Stimulated activated CD4-positive, alpha-beta T cell treated with anti-CD3 and anti-CD28 coated beads, TNF-alpha, amount 100 ng/mL, for 24 hours (primary cell): ENCODE results near the gene RSPH1.
"Not testable (repeated sequence)": the region's sequence is repeated elsewhere in the genome, so short reads cannot be mapped to it uniquely, and the experiment has no call there.

Experiments used
- DNase-seq, 3 experiments: peaks; one replicate each; pipeline ENCODE4 v3.0.0-alpha.2; 2020; ENCODE audit warnings: low read depth in 3 of 3

RSPH1 gene

DNA sequence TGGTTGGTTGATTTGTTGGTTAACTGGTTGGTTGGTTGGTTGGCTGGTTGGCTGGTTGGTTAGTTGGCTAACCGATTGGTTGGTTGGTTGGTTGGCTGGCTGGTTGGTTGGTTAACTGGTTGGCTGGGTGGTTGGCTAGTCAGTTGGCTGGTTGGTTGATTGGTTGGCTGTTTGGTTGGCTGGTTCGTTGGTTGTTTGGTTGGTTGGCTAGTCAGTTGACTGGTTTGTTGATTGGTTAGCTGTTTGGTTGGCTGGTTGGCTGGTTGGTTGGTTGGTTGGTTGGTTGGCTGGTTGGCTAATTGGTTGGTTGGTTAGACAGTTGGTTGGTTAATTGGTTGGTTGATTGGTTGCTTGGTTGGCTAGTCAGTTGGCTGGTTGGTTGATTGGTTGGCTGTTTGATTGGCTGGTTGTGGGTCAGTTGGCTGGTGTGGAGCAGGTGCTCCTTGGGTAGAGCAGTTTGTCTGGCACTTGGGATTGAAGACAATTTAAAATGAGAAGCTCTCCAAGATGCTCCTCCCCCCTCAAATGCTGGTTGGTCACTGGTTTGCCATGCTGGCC lies 6.9 kb downstream of the RSPH1 start:
- no peak for DNase-seq

DNA sequence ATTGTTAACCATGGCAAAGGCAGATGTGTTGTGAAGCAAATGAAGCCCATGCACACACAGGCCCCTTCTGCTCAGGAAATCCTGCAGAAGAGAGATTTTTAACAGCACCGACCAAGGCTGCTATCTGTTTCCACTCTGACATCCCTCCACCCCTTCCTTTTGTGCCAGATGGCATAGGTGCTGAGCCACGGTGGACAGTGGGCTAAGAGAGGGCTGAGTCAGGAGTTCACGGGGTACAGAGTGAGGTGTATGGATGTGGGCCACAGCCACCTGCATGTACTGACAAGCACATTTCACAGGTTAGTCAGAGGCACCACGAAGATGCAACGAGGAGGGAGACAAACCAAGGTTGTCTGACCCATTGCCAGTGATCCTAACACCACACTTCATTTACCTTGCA lies 9.5 kb downstream of the RSPH1 start:
- no peak for DNase-seq

DNA sequence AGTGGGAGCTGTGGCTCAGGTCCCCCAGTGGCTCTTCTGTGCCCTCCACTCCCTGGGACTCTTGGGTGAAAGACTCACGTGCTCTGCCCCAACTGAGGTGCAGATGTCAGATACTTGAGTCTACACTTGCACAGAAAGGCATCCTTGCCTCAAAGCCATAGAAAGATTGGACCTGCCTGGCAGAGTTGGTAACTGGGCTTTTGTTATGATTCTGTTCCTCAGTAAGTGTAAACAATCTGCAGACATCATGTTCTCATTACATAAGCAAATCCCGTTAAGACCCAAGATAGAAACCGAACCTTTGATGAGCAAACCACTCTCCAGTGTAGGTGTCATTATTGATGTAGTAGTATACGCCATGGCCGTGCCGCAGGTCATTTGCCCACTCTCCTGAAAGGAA lies 10.0 kb downstream of the RSPH1 start:
- DNase-seq = no peak

DNA sequence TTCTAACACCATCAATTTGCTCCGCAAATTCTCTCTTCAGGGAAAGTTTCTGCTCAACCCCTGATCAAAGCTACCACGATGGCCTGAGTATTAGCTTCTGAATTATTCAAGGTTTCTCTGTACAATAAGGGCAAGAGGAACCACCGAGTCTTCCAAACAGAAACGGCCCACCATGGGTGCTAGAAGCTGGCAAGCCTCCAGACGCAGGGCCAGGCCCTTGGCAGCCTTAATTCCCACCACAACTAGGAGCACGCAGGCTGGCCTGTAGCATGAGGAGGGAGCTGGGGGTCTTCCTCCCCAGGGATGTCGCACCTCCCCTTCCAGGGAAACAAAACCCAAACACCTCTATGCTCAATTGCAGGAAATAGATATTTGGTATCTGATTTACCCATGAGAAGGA lies 11.1 kb downstream of the RSPH1 start:
- DNase-seq = no peak

DNA sequence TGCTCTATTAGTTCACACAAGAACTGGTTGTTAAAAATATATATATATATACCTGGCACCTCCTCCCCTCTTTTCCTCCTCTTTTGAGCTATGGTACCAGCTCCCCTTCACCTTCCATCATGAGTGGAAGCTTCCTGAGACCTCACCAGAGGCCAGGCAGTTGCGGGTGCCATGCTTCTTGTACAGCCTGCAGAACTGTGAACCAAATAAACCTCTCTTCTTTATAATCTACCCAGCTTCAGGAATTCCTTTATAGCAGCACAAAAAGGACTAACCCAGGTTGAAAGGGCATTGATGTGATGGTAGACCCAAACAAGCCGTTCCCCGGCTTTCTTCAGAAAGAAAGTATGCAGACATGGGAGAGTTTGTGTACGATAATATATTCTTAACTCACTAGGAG lies 14.9 kb downstream of the RSPH1 start:
- no peak for DNase-seq

DNA sequence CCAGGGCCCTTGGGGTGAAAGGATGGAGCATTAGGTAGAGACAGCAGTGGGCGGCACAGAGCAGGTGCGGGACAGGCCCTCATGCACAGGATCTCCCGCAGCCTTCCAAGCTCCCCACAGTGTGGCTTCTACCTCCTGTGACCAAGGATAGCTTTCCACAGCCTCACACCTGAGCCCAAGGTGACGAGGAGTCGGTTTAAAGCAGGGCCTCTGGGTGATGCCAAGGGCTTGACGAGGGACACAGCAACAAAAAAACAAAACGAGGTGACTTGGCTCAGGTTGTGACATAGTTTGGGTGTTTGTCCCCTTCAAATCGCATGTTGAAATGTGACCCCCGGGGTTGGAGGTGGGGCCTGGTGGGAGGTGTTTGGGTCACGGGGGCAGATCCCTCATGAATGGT lies 15.3 kb downstream of the RSPH1 start:
- no peak for DNase-seq

DNA sequence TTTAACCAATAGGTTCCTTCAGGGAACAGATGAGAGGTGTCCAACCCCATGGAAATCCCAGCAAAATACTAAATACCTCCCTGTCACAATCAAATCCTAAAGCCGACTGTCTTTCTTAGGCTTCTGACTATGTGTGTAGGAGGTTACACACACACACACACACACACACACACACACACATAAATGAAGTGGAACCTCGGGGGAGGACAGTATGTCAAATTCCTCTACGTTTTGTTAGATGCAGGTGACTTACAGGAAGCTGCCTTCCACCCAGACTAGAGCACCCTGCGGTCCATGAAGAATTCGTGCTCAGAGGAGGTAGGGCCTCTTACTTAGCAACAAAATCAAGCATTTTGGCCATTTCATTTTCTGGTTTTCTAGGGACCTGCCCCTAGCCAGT lies 16.4 kb downstream of the RSPH1 start:
- no peak for DNase-seq

DNA sequence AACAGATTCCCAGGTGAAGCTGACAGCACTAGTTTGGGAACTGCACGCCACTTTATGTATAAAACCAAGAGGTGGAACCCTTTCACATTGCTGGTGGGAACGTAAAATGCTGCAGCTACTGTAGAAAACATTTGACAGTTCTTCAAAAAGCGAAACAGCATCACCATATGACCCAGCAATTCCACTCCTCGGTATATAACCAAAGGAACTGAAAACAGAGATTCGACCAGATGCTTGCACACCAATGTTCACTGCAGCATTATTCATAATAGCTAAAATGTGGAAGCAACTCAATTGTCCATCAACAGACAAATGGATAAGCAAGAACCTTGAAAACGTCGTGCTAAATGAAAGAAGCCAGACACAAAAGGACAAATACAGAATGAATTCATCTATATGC lies 17.5 kb downstream of the RSPH1 start:
- no peak for DNase-seq

DNA sequence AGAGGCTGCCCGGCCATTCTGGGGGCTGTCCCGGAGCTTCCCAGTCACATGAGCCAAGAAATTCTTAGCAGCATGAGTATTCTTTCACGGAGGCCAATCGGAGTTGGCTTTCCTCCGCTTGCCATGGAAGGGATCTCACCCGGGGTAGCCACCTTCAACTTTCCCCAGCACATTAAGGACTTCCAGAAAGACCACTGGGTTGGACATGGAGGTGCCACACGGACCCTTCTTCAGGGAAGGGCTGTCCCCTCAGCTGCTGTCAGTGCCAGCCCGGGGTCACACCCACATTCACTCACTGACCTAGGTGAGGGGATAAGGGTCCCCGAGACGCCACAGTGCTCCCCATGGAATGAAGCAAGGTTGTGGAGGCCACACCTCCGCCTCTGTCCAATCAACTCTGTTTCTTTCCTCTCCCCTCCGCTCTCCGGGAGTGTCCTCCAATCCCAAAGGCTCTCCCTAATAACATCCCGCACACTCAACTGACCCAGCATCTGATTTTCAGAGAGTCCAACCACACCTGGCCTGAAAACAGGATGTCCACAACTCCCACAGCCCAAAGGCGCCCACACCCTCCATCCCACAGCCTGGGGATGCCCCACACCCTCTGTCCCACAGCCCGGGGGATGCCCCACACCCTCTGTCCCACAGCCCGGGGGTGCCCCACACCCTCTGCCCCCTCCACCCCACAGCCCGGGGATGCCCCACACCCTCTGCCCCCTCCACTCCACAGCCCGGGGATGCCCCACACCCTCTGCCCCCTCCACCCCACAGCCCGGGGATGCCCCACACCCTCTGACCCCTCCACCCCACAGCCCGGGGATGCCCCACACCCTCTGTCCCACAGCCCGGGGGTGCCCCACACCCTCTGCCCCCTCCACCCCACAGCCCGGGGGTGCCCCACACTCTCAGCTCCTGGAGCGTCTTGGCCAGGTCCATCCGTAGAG lies 19.4 kb downstream of the RSPH1 start:
- no peak for DNase-seq

DNA sequence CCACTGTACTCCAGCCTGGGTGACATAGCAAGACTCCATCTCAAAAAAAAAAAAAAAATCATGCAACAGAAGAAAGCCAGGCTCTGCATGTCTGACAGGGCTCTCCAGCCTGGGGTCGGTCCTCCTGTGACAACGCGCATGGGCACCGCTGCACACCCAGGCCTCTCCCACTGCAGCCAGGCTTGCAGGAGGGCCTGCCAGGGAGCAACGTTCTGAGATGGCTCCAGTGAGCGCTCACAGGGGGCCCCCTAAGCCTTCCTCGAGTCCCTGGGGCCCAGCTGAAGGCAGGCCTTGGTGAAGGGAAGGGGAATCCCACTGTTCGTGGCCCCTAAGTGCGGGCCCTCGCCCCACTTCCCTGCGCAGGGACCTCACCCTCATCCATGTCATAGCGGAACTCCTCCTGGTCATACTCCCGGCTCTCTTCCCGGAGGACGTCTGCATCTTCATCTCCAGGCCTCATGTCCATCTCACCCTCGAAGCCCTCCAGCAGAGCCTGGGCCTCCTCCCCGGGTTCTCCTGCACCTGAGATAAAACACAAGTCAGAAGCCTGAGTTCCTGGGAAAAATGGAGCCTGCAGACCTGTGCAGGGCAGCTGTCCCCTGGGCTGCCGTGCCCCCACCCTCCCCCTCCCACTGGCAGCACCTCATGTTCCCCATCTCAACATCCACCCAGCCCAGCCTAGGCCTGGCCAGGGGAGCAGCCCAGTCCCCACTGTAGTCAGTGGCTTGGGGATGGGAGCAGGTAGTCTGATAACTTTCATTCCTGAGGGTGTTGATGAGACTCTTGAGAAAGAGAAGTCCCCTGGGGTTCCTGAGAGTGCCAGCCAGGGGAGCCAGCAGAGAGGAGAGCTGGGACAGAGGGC lies 20.3 kb downstream of the RSPH1 start:
- no peak for DNase-seq

DNA sequence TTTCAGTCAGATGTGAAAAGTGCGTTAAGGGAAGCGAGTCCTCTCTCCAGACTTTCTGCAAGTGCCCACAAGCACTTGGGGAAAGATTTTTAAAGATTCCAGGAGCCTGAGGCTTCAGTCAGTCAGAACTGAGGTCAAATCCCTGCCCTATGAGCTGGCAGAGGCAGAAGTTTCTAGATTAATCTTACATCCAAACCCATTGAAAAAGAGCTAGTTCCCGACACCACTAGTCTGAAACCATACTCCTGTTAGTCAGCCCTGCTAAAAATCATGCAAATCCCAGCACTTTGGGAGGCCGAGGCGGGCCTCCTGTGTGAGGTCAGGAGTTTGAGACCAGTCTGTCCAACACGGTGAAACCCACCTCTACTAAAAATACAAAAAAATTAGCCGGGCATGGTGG lies 21.0 kb downstream of the RSPH1 start:
- no peak for DNase-seq

DNA sequence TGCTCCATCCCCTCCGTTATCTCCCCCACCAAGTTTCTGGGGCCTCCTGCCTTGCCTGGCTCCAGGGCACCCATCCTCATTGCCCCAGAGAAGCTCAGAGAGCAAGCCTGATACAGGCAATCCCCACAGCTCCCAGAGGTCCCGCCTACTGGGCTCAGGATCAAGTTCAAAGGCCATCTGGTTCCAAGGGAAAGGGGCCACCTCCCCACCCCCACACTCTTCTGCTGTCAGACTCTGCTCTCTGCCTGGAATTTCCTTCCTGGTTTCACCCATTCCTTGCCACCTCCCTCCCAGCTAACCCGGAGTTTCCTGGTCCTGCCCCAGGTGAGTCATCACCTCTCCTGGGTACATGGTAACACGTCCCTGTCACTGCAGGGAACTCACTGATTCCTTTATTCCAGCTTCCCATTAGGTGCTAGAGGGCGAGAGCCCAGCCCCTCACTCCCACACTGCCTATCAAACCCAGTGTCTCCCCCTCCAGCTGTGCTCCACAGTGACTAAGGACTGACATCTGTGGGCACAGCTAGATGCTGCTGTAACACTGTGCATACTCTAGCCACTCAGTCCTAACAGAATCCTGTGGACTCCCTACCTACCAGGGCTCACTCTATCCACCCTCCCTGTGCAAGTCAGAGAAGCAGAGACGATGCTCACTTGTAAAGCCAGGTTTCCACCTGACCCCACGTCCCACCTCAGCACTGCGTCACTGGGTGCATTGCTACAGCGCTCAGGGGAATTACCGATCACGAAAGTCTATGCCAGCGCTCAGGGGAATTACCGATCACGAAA lies 21.8 kb downstream of the RSPH1 start:
- DNase-seq = no peak

DNA sequence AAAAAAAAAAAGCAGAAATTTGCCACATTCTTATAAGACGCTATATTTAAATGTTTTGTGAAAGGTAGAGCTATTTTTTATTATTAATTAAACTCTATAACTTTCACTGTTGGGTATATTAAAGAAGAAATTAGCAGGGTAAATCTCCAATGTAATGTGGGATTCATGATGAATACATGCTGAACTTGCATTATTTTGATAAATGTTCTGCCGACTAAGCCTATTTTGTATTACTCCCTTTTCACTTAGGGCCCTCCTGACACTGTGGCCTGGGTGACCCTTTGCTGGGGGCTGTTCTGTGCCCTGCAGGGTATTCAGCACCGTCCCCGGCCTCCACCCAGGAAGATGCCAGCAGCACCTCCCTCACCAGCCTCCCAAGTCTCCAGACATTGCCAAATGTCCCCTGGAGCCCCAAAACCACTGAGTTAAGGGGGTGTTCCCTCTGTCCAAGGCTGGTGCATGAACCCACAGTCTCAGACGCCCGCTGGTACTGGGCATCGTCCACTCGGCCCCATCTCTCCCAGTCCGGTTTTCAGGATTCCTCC lies 22.5 kb downstream of the RSPH1 start:
- no peak for DNase-seq

DNA sequence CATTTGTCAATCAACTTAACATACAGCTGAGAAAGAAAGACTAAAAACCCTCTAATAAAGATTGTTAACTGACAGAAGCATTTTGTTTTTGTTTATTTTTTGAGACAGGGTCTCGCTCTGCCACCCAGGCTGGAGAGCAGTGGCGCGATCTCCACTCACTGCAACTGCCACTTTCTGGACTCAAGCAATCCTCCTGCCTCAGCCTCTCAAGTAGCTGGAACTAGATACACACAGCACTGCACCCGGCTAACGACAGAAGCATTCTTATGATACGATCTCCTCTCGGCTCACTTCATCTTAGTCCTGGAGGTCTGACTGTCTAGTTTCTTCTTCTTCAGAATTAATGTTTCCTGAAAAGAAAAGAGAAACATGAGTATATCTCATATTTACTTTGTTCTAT lies 23.5 kb downstream of the RSPH1 start:
- DNase-seq = no peak

DNA sequence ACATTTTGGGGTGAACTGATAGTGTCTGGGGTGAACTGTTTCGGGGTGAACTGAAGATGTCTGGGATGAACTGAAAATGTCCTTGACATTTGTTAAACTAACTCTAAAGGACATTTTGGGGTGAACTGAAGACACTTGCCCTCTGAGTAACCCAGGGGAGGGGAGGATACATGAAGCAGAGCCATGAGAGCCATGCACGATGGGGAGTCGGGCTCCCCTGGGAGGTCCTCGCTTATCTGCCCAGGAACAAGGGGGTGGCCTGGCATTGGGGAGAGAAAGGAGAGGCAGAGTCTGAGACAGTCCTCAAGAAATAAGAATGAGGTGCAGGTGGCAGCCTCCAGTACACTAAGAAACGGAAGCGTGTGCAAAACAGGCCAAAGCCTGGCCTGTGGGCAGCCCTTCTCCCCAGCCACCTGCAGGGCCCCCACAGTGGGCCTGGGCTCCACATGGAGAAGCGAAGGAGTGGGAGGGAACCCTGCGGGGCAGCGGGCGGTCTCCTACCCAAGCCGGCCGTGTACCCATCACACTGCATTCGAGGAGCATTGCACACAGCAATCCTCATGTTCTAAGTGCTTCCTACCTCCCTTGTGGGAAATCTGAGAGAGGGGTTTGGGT lies 24.2 kb downstream of the RSPH1 start:
- no peak for DNase-seq

DNA sequence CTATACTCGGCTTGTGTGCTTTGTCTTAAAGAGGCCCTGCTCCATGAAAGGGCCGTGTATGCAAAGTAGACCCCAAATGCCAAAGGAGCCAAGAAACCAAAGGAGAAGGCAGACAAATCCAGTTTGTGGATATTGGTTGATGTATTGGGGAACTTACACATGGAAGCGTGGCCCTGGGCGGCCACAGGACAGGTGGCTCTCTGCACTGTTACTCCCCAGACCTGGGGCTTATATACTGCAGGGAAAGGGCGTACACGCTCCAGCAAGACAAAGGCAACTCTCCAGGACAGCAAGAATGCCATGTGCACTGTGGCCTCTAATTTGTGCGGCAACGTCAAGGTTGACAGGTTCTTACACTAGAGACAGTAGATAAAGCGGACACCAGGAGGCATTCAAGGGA lies 24.8 kb downstream of the RSPH1 start:
- DNase-seq = no peak

DNA sequence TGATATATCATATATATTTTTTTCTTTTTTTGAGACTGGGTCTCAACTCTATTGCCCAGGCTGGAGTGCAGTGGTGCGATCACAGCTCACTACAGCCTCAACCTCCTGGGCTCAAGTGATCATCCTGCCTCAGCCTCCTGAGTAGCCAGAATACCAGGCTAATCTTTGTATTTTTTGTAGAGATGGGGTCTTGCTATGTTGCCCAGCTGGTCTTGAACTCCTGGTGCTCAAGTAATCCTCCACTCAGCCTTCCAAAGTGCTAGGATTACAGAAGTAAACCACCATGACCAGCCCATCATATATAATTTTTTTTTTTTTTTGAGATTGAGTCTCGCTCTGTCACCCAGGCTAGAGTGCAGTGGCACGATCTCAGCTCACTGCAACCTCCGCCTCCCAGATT lies 26.3 kb downstream of the RSPH1 start:
- DNase-seq = not testable (repeated sequence)

DNA sequence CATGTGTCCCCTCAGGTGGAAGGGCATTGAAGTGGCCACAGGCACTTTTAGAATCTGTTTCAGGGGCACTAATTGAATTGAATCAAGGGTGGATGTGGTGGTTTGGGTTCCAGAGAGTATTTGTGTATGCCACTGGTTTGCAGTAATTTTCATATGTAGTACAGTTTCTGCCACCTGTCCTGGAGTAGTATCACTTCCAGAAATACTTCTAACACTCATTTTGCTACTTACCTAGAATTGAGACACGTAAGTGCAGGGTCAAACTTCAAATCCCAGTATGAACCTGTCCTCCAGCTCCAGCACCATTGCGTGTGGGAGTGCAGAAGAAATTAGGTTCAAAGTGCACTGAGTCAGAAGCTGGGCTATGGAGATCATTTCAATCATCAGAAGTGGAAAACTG lies 26.8 kb downstream of the RSPH1 start:
- no peak for DNase-seq

DNA sequence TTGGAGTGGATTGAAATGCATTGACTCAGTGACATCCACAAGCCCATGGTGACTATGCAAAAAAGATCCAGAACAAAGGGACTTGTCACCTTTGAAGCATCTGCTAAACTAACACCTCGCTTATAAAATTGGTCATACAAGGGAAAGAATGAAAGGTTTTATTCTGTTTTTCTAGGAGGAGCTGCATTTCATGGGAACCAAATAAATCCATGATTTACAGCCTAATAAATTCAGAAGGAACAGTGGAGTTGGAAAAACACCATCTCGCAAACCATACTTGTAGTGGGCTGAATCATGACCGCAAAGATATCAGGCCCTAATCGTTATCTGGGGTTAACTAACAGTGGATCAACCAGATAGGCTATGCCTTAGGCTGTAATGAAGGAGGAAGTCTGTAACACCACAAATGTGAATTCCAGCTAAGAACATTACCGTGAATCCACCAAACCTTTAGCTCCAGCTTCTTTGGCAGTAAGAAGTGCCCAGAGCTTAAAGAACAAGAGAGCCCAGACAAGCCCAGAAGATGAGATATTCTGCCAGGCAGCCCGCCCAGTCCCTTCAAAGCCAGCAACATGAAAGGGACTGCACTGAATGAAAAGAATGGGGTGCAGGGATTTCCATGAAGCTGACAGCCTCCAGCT lies 27.4 kb downstream of the RSPH1 start:
- no peak for DNase-seq

DNA sequence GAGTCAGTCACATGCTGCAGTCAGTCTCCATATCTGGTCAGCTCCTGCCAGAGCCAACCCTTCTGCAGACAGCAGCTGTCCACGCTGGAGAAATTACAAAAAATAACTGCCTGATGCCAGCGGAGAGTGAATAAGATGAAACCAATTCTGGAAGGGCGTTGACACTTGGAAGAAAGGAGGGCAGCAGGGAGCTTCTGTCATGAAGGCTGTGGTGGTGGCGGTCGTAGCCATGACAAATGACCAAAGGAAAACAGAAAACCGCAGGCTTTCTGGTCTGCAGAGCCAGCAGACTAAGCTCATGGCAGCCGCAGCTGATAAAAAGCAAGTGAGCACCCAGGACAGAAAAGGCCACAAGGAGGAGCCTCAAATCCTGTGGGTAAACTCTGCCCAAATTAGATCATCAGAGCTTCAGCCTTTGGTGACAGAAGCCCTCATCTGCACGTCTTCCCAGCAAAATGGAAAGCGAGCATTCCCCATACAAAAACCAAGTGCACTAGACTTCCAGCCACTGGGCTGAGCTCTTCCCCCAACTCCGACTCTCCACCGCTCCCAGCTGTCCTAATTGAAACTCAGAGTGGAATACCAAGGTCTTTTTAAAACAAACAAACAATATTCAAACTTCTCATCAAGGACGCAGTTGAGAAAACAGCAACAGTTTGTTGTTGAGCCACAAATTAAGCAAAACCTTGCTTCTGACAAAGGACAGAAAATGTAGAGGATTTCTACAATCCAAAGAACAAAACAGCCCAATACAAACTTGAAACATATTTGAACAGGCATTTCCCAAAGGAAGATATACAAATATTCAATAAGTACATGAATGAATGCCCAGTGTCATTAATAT lies 28.7 kb downstream of the RSPH1 start:
- no peak for DNase-seq
